K562 (cell line): ENCODE data around the gene MAD1L1. TPM values are rescaled to one million over a fixed set of nuclear protein-coding genes. Genes with fewer than 3 reads are reported as not detected.

Experiments used
- AFF4 ChIP-seq: sonication (generic); formaldehyde crosslinking; IDR thresholded peaks from 2 replicates; pipeline ENCODE4 v1.8.0; 2023; ENCODE audit warnings: mild to moderate bottlenecking, missing genetic modification reagents
- DPF2 ChIP-seq: fragments of 450-650 bp; IDR thresholded peaks from 2 replicates; pipeline ENCODE4 v1.6.1; 2016
- E2F8 ChIP-seq: fragments of 450-650 bp; IDR thresholded peaks from 2 replicates; pipeline ENCODE4 v1.7.1; 2018; ENCODE audit warnings: mild to moderate bottlenecking, low read depth; ENCODE audit not compliant: partially characterized antibody
- FOXA3 ChIP-seq, 2 experiments: fragments of 450-650 bp in 1 of 2; sonication (generic) in 1 of 2; formaldehyde crosslinking; IDR thresholded peaks in 1 of 2; conservative IDR thresholded peaks in 1 of 2; 2 replicates each; pipeline versions ENCODE4 v1.4.0 to v1.8.0; 2020 to 2022; ENCODE audit warnings: mild to moderate bottlenecking in 2 of 2, missing genetic modification reagents in 1 of 2
- FOXJ2 ChIP-seq: fragments of 200-800 bp; sonication (Bioruptor generic); IDR thresholded peaks from 2 replicates; pipeline ENCODE4 v1.6.1; 2016; ENCODE audit warnings: missing genetic modification characterization, missing compliant biosample characterization
- KAT7 ChIP-seq: sonication (generic); formaldehyde crosslinking; IDR thresholded peaks from 2 replicates; pipeline ENCODE4 v1.8.0; 2022; ENCODE audit warnings: missing genetic modification reagents, mild to moderate bottlenecking, borderline replicate concordance
- KLF10 ChIP-seq: fragments of 250-450 bp; sonication (Bioruptor Pico); IDR thresholded peaks from 2 replicates; pipeline ENCODE4 v1.6.1; 2021; ENCODE audit warnings: matching md5 sums
- KLF13 ChIP-seq: fragments of 450-650 bp; IDR thresholded peaks from 2 replicates; pipeline ENCODE4 v1.6.1; 2016; ENCODE audit warnings: missing genetic modification characterization, low read depth, mild to moderate bottlenecking, missing compliant biosample characterization, moderate library complexity, borderline replicate concordance
- MAFK ChIP-seq: IDR thresholded peaks from 2 replicates; pipeline ENCODE4 v1.6.1; 2011; ENCODE audit warnings: low read length, improper control_type of control experiment
- MBD2 ChIP-seq: sonication (generic); IDR thresholded peaks from 2 replicates; pipeline ENCODE4 v1.6.1; 2016; ENCODE audit warnings: low read depth, borderline replicate concordance
- MCM3 ChIP-seq: fragments of 450-650 bp; IDR thresholded peaks from 2 replicates; pipeline ENCODE4 v1.6.1; 2016
- MCM7 ChIP-seq, 2 experiments: fragments of 450-650 bp; IDR thresholded peaks; 2 replicates each; pipeline ENCODE4 v1.6.1; 2016 to 2018
- NELFE ChIP-seq: IDR thresholded peaks from 2 replicates; pipeline ENCODE4 v1.6.1; 2011; ENCODE audit warnings: mild to moderate bottlenecking; ENCODE audit not compliant: insufficient read depth, insufficient read length
- NFE2L1 ChIP-seq: fragments of 450-650 bp; IDR thresholded peaks from 2 replicates; pipeline ENCODE4 v1.6.1; 2016; ENCODE audit warnings: missing genetic modification characterization, low read depth, mild to moderate bottlenecking, missing compliant biosample characterization, moderate library complexity, borderline replicate concordance
- POLR2AphosphoS5 ChIP-seq: IDR thresholded peaks from 2 replicates; pipeline ENCODE4 v1.6.1; 2011; ENCODE audit warnings: mild to moderate bottlenecking, low read depth, low read length, moderate library complexity; ENCODE audit not compliant: control insufficient read depth, insufficient read depth
- SMAD2 ChIP-seq: fragments of 150-350 bp; IDR thresholded peaks from 2 replicates; pipeline ENCODE4 v1.6.1; 2014; ENCODE audit warnings: low read depth, mild to moderate bottlenecking, low read length
- SMARCA5 ChIP-seq: fragments of 450-650 bp; IDR thresholded peaks from 2 replicates; pipeline ENCODE4 v1.6.1; 2016
- TAF7 ChIP-seq: fragments of 450-650 bp; IDR thresholded peaks from 2 replicates; pipeline ENCODE4 v1.6.1; 2016; ENCODE audit warnings: missing genetic modification characterization, missing compliant biosample characterization
- TAL1 ChIP-seq: fragments of 450-650 bp; IDR thresholded peaks from 2 replicates; pipeline ENCODE4 v1.6.1; 2016; ENCODE audit warnings: mild to moderate bottlenecking
- TCFL5 ChIP-seq: fragments of 250-450 bp; sonication (Bioruptor Pico); conservative IDR thresholded peaks from 2 replicates; pipeline ENCODE4 v1.6.1; 2021; ENCODE audit warnings: mild to moderate bottlenecking, moderate library complexity, matching md5 sums
- ZBTB8A ChIP-seq: fragments of 450-650 bp; IDR thresholded peaks from 2 replicates; pipeline ENCODE4 v1.6.1; 2018; ENCODE audit warnings: mild to moderate bottlenecking, moderate library complexity; ENCODE audit not compliant: partially characterized antibody
- ZC3H11A ChIP-seq: IDR thresholded peaks from 2 replicates; pipeline ENCODE4 v1.6.1; 2012; ENCODE audit warnings: low read depth, low read length, improper control_type of control experiment
- ZNF134 ChIP-seq: fragments of 250-450 bp; sonication (Bioruptor Pico); conservative IDR thresholded peaks from 2 replicates; pipeline ENCODE4 v1.4.0; 2020
- ZNF77 ChIP-seq: fragments of 250-450 bp; sonication (Bioruptor Pico); IDR thresholded peaks from 2 replicates; pipeline ENCODE4 v1.5.0; 2020
- ZNF778 ChIP-seq: fragments of 450-650 bp; formaldehyde crosslinking; IDR thresholded peaks from 2 replicates; pipeline ENCODE4 v1.4.0; 2020; ENCODE audit warnings: mild to moderate bottlenecking, moderate library complexity
- polyA plus RNA-seq, 8 experiments: library from polyadenylated mRNA; depleted of rRNA in 4 of 8; stranded (reverse) in 5 of 8; unstranded in 3 of 8; fragments of >200 nt; fragmentation: Nextera tagmentation in 2 of 8; fragmentation: Illumina TruSeq in 1 of 8; extraction: Ambion mirVana in 2 of 8; extraction: Trizol in 1 of 8; gene quantifications; 2 replicates each; pipeline versions ENCODE4 v1.2.1 to v1.2.3, GENCODE V29; 2011 to 2014; ENCODE audit warnings: inconsistent platforms in 1 of 8, missing spikeins in 1 of 8
- total RNA-seq, 7 experiments: library from RNA; depleted of rRNA in 6 of 7; stranded (reverse); fragments of >200 nt in 6 of 7; fragmentation: Illumina TruSeq in 2 of 7; extraction: Trizol in 2 of 7; gene quantifications; 2 replicates each; pipeline versions ENCODE4 v1.2.1 to v1.2.3, GENCODE V29; 2011 to 2021; ENCODE audit warnings: low replicate concordance in 1 of 7

Gene MAD1L1
- total and polyA plus RNA-seq, 9 of the 15 experiments (the other 6 are each of a cell fraction or from before 2014, with no cell fraction given): 1.7 to 89.7 (median 18.0) TPM

DNA sequence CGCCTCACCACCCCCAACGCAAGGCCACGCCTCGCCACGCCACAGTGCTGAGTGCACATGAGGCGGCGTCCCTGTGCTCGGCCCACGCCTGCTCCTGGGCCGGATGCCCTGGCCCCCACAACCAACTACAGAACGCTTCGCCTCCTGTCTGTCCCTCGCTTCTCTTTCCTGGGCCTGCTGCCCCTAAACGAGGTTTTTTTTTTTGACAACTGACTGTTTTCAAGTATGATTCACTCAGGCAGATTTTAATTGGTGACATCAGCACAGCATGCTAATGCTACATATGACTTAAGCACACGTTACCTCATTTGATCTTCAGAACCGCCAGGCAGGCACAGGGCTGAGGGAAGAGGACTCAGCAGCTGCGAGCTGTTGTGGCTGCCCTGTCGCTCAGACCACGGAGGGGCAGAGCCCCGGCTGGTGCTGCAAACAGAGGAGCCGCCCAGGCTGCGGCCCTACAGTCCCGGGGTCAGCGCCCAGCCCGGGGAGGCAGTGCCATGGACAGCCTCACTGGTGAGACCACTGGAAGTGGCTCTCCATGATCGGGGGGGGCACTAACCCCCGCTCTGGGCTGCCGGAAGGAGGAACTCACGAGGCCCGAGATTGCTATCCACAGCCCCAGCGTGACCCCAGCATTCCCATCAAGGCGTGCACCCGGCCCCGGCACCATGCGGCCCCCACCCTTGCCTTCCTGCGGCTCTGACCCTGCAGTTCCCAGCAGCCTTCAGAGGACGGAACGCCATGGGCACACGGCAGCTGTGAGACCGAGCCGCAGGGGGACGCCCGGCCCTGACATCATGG, 212.8 kb downstream of the MAD1L1 start (continued):
- TF ChIP-seq AFF4 (no peak), ZNF77 (CRISPR knock-in tag) (no peak), NFE2L1 (tag) (no peak), TCFL5 (CRISPR knock-in tag) (no peak), ZNF778 (no peak), SMARCA5 (no peak), KAT7 (CRISPR knock-in tag) (no peak; the same call in 1 of the 2 replicates), ZNF134 (CRISPR knock-in tag) (no peak), TAF7 (tag) (no peak), MBD2 (peak; percentile 46), ZC3H11A (no peak), MCM3 (no peak), NELFE (no peak), DPF2 (peak; percentile 79), FOXJ2 (0 out of 2 replicates have a peak, but pooled peaks have one; percentile 22), KLF13 (tag) (no peak; the same call in 1 of the 2 replicates), E2F8 (no peak), POLR2AphosphoS5 (no peak), MCM7 (IDR thresholded peaks at IDR 0.05) (no peak), KLF10 (CRISPR knock-in tag) (no peak), MAFK (0 out of 2 replicates have a peak, but pooled peaks have one; percentile 3), ZBTB8A (no peak), SMAD2 (no peak), TAL1 (no peak), FOXA3 (CRISPR knock-in tag; conservative IDR thresholded peaks at IDR 0.05 in 1 of 2, IDR thresholded peaks at IDR 0.05 in 1 of 2) (no peak)
